Glomerular visceral epithelial cell (primary cell): Measurements from ENCODE around the gene ITGAE.
"Not testable (repeated sequence)": the region's sequence is repeated elsewhere in the genome, so short reads cannot be mapped to it uniquely, and the experiment has no call there.

Experiments used
- DNase-seq: peaks from one replicate; pipeline ENCODE4 v3.0.0-alpha.2; 2016; ENCODE audit errors: extremely low spot score

The ITGAE gene

GRCh38 chr17:3729881-3730280 lies 71.1 kb downstream of the ITGAE start:
- DNase-seq: no peak

- not testable (repeated sequence) for DNase-seq
Observed at GRCh38 chr17:3728099-3728498, 72.9 kb downstream of the ITGAE start.

GRCh38 chr17:3727041-3727440 lies 73.9 kb downstream of the ITGAE start:
- DNase-seq: no peak

- DNase-seq: no peak
Observed at GRCh38 chr17:3724378-3725077, 76.5 kb downstream of the ITGAE start.

GRCh38 chr17:3723556-3724377 lies 77.2 kb downstream of the ITGAE start, which contains the start of gene HASPIN:
Gene HASPIN (plus strand): TSS chr17:3723903. CDS start chr17:3723936, 33 bp downstream.
- DNase-seq: peak; percentile 93

GRCh38 chr17:3723188-3723555 lies 77.8 kb downstream of the ITGAE start:
- DNase-seq: no peak

GRCh38 chr17:3722716-3723115 lies 78.3 kb downstream of the ITGAE start:
- DNase-seq: no peak

GRCh38 chr17:3719265-3719664 lies 81.7 kb downstream of the ITGAE start:
- no peak for DNase-seq

- no peak for DNase-seq
Observed at GRCh38 chr17:3718201-3718600, 82.8 kb downstream of the ITGAE start.

GRCh38 chr17:3715296-3715695 lies 85.7 kb downstream of the ITGAE start:
- no peak for DNase-seq

GRCh38 chr17:3712811-3713463 lies 88.1 kb downstream of the ITGAE start:
- no peak for DNase-seq

GRCh38 chr17:3710951-3711383 lies 90.0 kb downstream of the ITGAE start:
- peak; percentile 45 for DNase-seq

GRCh38 chr17:3708366-3708765 lies 92.6 kb downstream of the ITGAE start:
- DNase-seq: no peak

- DNase-seq: not testable (repeated sequence)
Observed at GRCh38 chr17:3705718-3705984, 95.3 kb downstream of the ITGAE start.

- DNase-seq: no peak
Observed at GRCh38 chr17:3704931-3705717, 95.9 kb downstream of the ITGAE start.

GRCh38 chr17:3702041-3702539 lies 98.9 kb downstream of the ITGAE start:
- DNase-seq: not testable (repeated sequence)

GRCh38 chr17:3699951-3700350 lies 101.0 kb downstream of the ITGAE start:
- no peak for DNase-seq

- no peak for DNase-seq
Observed at GRCh38 chr17:3698139-3698538, 102.8 kb downstream of the ITGAE start.

- DNase-seq: no peak
Observed at GRCh38 chr17:3697103-3697476, 103.9 kb downstream of the ITGAE start.

- DNase-seq: peak; percentile 22
Observed at GRCh38 chr17:3695723-3696411, 105.1 kb downstream of the ITGAE start, which contains the start of gene P2RX5. Gene P2RX5 (minus strand): TSS chr17:3696155. CDS start chr17:3696005, 150 bp downstream.

- DNase-seq: peak; percentile 41
Observed at GRCh38 chr17:3695129-3695722, 105.8 kb downstream of the ITGAE start.
